Measurements from ENCODE around the gene TMPRSS15. TPM values are rescaled to one million over a fixed set of nuclear protein-coding genes. Genes with fewer than 3 reads are reported as not detected.
"Not testable (repeated sequence)": the region's sequence is repeated elsewhere in the genome, so short reads cannot be mapped to it uniquely, and the experiment has no call there.

Gene TMPRSS15
- total RNA-seq, 4 donors from 2014 or later, result not detected

DNA sequence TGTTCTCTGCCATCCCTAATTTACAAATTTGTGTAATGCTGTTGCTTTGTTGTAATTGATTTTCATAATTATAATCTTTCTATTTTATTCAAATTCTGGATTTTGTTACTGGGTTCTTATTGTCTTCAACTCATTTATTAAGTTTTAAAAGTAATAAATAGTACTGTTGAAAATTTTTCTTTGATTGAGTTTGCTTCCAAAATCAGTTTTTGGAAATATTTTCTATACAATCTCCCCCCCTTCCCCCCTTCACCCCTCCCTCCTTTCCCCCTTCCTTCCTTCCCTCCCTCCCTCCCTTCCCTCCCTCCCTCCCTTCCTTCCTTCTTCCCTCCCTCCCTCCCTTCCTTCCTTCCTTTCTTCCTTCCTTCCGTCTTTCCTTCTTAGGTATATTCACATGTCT is 6.0 kb upstream of the TMPRSS15 start:
- ATAC-seq, result no peak
- intact Hi-C loops (cut with DNase I; ENCODE audit: low total_unique reads), result no loop called here
- Histone ChIP-seq H3K27ac (no peak overlapping the region), H3K27me3 (no peaks in the 10 kb centered on the region), H3K4me1 (no peaks in the 10 kb centered on the region), H3K4me3 (no peak overlapping the region), H3K9me3 (no peaks in the 10 kb centered on the region), H3K36me3 (no peaks in the 10 kb centered on the region)
- no peak for TF ChIP-seq POLR2A (IDR thresholded peaks at IDR 0.05)
- TF ChIP-seq, protein P1, sequence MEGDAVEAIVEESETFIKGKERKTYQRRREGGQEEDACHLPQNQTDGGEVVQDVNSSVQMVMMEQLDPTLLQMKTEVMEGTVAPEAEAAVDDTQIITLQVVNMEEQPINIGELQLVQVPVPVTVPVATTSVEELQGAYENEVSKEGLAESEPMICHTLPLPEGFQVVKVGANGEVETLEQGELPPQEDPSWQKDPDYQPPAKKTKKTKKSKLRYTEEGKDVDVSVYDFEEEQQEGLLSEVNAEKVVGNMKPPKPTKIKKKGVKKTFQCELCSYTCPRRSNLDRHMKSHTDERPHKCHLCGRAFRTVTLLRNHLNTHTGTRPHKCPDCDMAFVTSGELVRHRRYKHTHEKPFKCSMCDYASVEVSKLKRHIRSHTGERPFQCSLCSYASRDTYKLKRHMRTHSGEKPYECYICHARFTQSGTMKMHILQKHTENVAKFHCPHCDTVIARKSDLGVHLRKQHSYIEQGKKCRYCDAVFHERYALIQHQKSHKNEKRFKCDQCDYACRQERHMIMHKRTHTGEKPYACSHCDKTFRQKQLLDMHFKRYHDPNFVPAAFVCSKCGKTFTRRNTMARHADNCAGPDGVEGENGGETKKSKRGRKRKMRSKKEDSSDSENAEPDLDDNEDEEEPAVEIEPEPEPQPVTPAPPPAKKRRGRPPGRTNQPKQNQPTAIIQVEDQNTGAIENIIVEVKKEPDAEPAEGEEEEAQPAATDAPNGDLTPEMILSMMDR (IDR thresholded peaks at IDR 0.05 in 4 of 5, conservative IDR thresholded peaks at IDR 0.05 in 1 of 5), result no peak
- in situ Hi-C loops (cut with MboI; ENCODE audit: low sequenced_read_pairs in 4 of 4), result no loop called here
- DNase-seq, result no peak

DNA sequence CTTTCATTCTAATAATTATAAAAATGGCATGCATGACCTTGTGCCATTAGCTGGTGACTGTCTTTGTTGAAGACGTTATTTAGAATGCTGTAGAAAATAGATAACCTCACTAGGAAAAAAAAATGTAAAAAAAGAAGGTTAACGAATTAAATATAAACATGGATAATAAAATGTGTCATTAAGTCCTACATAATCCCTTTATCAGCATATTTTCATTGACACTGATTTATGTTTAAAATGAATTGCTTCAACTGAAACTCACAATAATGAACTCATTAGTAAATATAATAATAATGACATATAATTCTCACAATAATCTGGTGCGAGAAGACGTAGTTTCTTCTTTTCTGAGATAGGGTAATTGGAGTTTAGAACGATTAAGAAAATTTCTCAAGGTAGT is 4.7 kb downstream of the TMPRSS15 start:
- Histone ChIP-seq H3K4me1 (no peaks in the 10 kb centered on the region), H3K4me3 (no peak overlapping the region), H3K9me3 (no peaks in the 10 kb centered on the region), H3K36me3 (no peaks in the 10 kb centered on the region), H3K27ac (no peak overlapping the region), H3K27me3 (no peaks in the 10 kb centered on the region)
- no peak for TF ChIP-seq POLR2A (IDR thresholded peaks at IDR 0.05)
- TF ChIP-seq, protein P1 (IDR thresholded peaks at IDR 0.05 in 4 of 5, conservative IDR thresholded peaks at IDR 0.05 in 1 of 5), result no peak
- no peak for ATAC-seq
- in situ Hi-C loops (cut with MboI; ENCODE audit: low sequenced_read_pairs in 4 of 4), result no loop called here
- DNase-seq, result no peak
- intact Hi-C loops (cut with DNase I; ENCODE audit: low total_unique reads), result no loop called here

DNA sequence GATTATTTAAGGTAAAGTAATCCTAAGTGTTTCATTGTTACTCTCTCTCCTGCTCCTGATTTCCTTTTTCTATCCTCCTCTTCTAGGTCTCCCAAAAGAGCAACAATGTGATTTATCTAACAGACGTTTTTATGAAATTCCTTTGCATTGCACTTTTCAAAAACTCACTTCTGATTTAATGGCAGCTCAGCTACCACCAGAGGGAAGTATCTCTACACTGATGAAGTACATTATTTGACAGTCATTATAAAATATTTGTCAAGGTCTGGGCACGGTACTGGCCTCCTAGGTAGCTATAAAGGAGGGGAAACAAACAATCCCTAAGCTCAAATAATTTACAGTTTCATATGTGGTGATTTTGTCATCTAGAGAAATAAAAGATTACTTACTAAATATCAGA is 15.6 kb downstream of the TMPRSS15 start:
- in situ Hi-C loops (cut with MboI; ENCODE audit: low sequenced_read_pairs in 4 of 4) (no loop called here), intact Hi-C loops (cut with DNase I; ENCODE audit: low total_unique reads) (no loop called here)
- Histone ChIP-seq H3K4me3 (no peak overlapping the region), H3K27ac (no peak overlapping the region), H3K4me1 (no peaks in the 10 kb centered on the region), H3K27me3 (no peaks in the 10 kb centered on the region), H3K36me3 (no peaks in the 10 kb centered on the region), H3K9me3 (no peaks in the 10 kb centered on the region)
- TF ChIP-seq POLR2A (IDR thresholded peaks at IDR 0.05), result no peak
- TF ChIP-seq, protein P1 (IDR thresholded peaks at IDR 0.05 in 4 of 5, conservative IDR thresholded peaks at IDR 0.05 in 1 of 5), result no peak
- no peak for ATAC-seq
- DNase-seq, result no peak

DNA sequence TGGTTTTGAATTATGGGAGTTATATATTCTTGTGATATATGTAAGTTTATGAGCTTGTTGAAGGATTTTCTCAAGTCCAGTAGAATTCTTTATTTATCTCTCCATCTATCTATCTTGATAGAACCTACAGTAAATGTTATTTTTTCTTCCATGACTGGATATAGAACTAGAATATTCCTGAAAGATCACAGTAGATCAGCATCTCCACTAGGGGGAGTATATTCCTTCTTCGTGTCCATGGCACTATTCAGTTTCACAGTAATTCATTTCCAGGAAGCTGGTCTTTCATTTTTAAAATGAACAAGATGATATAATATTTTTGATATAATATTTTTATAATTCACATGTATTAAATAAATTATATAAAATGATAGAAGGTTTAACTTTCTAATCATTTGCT is 18.8 kb downstream of the TMPRSS15 start:
- in situ Hi-C loops (cut with MboI; ENCODE audit: low sequenced_read_pairs in 4 of 4), result no loop called here
- Histone ChIP-seq H3K4me1 (no peaks in the 10 kb centered on the region), H3K4me3 (no peak overlapping the region), H3K27me3 (no peaks in the 10 kb centered on the region), H3K27ac (no peak overlapping the region), H3K36me3 (no peaks in the 10 kb centered on the region), H3K9me3 (no peaks in the 10 kb centered on the region)
- ATAC-seq (no peak), DNase-seq (no peak)
- intact Hi-C loops (cut with DNase I; ENCODE audit: low total_unique reads), result no loop called here
- TF ChIP-seq, protein P1 (IDR thresholded peaks at IDR 0.05 in 4 of 5, conservative IDR thresholded peaks at IDR 0.05 in 1 of 5), result peak in 1 of 5 experiments; percentile 5
- no peak for TF ChIP-seq POLR2A (IDR thresholded peaks at IDR 0.05)

DNA sequence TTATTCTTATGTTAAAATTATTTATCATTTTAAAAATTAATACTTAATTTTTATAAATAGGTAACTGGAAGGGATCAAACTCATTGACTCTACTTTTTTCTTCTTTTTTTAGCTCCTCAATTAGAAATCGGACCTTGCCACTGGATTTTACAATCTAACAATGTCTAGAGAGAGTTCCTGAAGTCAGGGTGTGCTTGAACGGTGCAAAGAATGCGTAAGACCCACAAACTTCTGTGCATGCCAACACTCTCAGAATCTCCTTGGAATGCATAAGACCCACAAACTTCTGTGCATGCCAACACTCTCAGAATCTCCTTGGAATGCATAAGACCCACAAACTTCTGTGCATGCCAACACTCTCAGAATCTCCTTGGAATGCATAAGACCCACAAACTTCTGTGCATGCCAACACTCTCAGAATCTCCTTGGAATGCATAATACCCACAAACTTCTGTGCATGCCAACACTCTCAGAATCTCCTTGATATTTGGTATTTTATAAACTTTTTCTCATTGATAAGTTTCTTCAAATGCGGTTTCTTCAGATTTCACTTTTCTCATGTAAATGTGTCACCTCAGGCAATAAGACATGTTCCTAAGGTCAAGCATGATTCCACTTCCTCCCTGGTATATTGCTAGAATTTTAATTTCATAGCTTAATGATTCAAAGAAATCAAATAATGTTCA is 20.5 kb downstream of the TMPRSS15 start:
- H3K27ac ChIP-seq; H3K36me3 ChIP-seq; in situ Hi-C loops (cut with MboI; ENCODE audit: low sequenced_read_pairs in 4 of 4); DNase-seq; H3K27me3 ChIP-seq; intact Hi-C loops (cut with DNase I; ENCODE audit: low total_unique reads); ATAC-seq; H3K4me3 ChIP-seq; H3K9me3 ChIP-seq; H3K4me1 ChIP-seq: not testable (repeated sequence)

Data from gastrocnemius medialis (tissue), 4 donors.